Ovary (tissue), 9 donors: ENCODE measurements around the gene FMN1. TPM values are rescaled to one million over a fixed set of nuclear protein-coding genes. Genes with fewer than 3 reads are reported as not detected.

Experiments
- DNase-seq, 5 donors: peaks; one replicate each; pipeline ENCODE4 v3.0.0-alpha.2; 2019 to 2020
- H3K27ac ChIP-seq, 2 donors: fragments of 200-600 bp; one replicate each; pipeline versions ENCODE4 v1.5.1 to v1.8.0; 2019 to 2022
- H3K27me3 ChIP-seq: fragments of 200-600 bp; one replicate; pipeline ENCODE4 v1.8.0; 2022
- H3K36me3 ChIP-seq: fragments of 200-600 bp; sonication (generic); one replicate; pipeline ENCODE4 v1.5.1; 2019
- H3K4me1 ChIP-seq: one replicate; pipeline ENCODE4 v1.8.1; 2013; ENCODE audit warnings: mild to moderate bottlenecking, moderate library complexity; ENCODE audit not compliant: insufficient read depth
- H3K4me3 ChIP-seq: fragments of 200-600 bp; sonication (generic); one replicate; pipeline ENCODE4 v1.5.1; 2017
- H3K9me3 ChIP-seq, 2 donors: fragments of 200-600 bp in 1 of 2; sonication (generic) in 1 of 2; one replicate each; pipeline versions ENCODE4 v1.5.1 to v1.8.1; 2013 to 2019; ENCODE audit warnings: mild to moderate bottlenecking in 1 of 2, moderate library complexity in 1 of 2
- EP300 ChIP-seq: sonication (generic); formaldehyde crosslinking; IDR thresholded peaks from one replicate; pipeline ENCODE4 v1.6.1; 2017; ENCODE audit warnings: antibody characterized with exemption
- POLR2A ChIP-seq: fragments of 450-650 bp; IDR thresholded peaks from one replicate; pipeline ENCODE4 v1.6.1; 2017; ENCODE audit warnings: antibody characterized with exemption, mild to moderate bottlenecking, moderate library complexity
- WGBS, 3 donors: extraction: QIAGEN DNeasy Blood & Tissue Kit in 1 of 3; methylation state at CpG; one replicate each; pipeline versions ENCODE4 v1.1.5 to v1.1.7; 2013 to 2017; 5-methylcytosine and 5-hydroxymethylcytosine counted together
- intact Hi-C, 4 donors: fragments of 100-400 bp; cut with DNase I; formaldehyde crosslinking; loops; one replicate each; pipeline versions ENCODE4 v1.11.0 to v1.15.1; 2022 to 2023
- polyA plus RNA-seq, 2 donors: library from polyadenylated mRNA; stranded (reverse); fragments of 200-250 nt in 1 of 2; fragments of 350-450 nt in 1 of 2; fragmentation: Illumina TruSeq in 1 of 2; extraction: RNeasy Lipid Tissue Mini Kit (QIAGEN cat#74804) in 1 of 2; gene quantifications; one replicate each; pipeline ENCODE4 v1.2.3, GENCODE V29; 2013 to 2014
- total RNA-seq, 7 donors: library from RNA; depleted of rRNA in 2 of 7; stranded (reverse); fragments of >200 nt in 2 of 7; fragmentation: NEBNext Ultra II Directional in 3 of 7; extraction: Animal tissue kit (Norgen Biotek cat#: 25700) in 3 of 7; gene quantifications; one replicate each; pipeline versions ENCODE4 v1.1.0 to v1.2.4, GENCODE V29; 2016 to 2023
- TF ChIP-seq, protein P1 (sequence below), 3 donors: fragments of 450-650 bp in 2 of 3; fragments of 200-600 bp in 1 of 3; IDR thresholded peaks; one replicate each; pipeline versions ENCODE4 v1.5.1 to v1.8.0; 2016 to 2022; ENCODE audit warnings: antibody characterized with exemption in 3 of 3, mild to moderate bottlenecking in 1 of 3
- donor health status: DM: no; HTN: no; CAD: no; lungs with moderate emphysema.
- donor health status: DM: no; HTN: no; CAD: no.
- donor health status: Bipolar disorder and iron deficiency.
- donor health status: DM: yes; HTN: yes; CAD: no.
- donor health status: DM: no; HTN: no; CAD: no.
- donor health status: DM: yes; HTN: yes; CAD: no.

FMN1 gene
- total and polyA plus RNA-seq, 9 donors: 0.13 to 16.9 (median 2.6) TPM

- DNase-seq: no peak
- H3K36me3 ChIP-seq: no peaks in the 10 kb centered on the region
- no peaks in the 10 kb centered on the region for H3K27me3 ChIP-seq
- H3K4me3 ChIP-seq: no peak overlapping the region
- H3K27ac ChIP-seq: no peak overlapping the region
- no peaks in the 10 kb centered on the region for H3K9me3 ChIP-seq
- no peaks in the 10 kb centered on the region for H3K4me1 ChIP-seq
- intact Hi-C loops: no loop called here
- 71 to 75% (median 75%) methylated on average over 5 of the region's 5 CpGs for WGBS, 3 donors
- no peak for TF ChIP-seq POLR2A
- TF ChIP-seq, protein P1, sequence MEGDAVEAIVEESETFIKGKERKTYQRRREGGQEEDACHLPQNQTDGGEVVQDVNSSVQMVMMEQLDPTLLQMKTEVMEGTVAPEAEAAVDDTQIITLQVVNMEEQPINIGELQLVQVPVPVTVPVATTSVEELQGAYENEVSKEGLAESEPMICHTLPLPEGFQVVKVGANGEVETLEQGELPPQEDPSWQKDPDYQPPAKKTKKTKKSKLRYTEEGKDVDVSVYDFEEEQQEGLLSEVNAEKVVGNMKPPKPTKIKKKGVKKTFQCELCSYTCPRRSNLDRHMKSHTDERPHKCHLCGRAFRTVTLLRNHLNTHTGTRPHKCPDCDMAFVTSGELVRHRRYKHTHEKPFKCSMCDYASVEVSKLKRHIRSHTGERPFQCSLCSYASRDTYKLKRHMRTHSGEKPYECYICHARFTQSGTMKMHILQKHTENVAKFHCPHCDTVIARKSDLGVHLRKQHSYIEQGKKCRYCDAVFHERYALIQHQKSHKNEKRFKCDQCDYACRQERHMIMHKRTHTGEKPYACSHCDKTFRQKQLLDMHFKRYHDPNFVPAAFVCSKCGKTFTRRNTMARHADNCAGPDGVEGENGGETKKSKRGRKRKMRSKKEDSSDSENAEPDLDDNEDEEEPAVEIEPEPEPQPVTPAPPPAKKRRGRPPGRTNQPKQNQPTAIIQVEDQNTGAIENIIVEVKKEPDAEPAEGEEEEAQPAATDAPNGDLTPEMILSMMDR (IDR thresholded peaks at IDR 0.05): no peak
- no peak for TF ChIP-seq EP300
Observed at GRCh38 chr15:33188159-33188558, 6.4 kb downstream of the FMN1 start.

DNA sequence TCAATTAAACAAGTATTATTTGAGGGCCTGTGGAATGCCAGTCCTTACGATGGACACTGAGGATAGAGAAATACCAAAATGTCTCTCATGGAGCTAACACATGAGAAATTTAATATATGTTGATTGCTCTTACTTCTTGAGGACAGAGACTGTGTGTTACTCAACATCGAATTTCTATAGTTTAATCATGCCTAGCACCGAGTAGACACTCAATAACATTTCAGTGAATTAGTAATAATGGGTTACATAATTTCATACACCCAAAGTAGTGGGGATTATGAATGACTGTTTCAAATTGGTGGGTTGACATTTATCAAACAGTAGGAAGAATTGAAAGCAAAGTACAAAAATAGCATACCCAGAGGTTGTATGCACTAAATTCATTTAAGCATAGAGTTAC lies 11.2 kb downstream of the FMN1 start:
- Histone ChIP-seq H3K27me3 (no peaks in the 10 kb centered on the region), H3K27ac (no peak overlapping the region), H3K4me1 (no peaks in the 10 kb centered on the region), H3K4me3 (no peak overlapping the region), H3K36me3 (no peaks in the 10 kb centered on the region), H3K9me3 (no peaks in the 10 kb centered on the region)
- 82 to 90% (median 88%) methylated on average over 3 of the region's 3 CpGs for WGBS, 3 donors
- TF ChIP-seq, protein P1 (IDR thresholded peaks at IDR 0.05): no peak
- no peak for TF ChIP-seq EP300
- no peak for TF ChIP-seq POLR2A
- intact Hi-C loops: no loop called here
- no peak for DNase-seq

- Histone ChIP-seq H3K27me3 (no peaks in the 10 kb centered on the region), H3K4me1 (no peaks in the 10 kb centered on the region), H3K9me3 (no peaks in the 10 kb centered on the region), H3K36me3 (no peaks in the 10 kb centered on the region), H3K27ac (no peak overlapping the region), H3K4me3 (no peak overlapping the region)
- WGBS, 3 donors: 74 to 80% (median 76%) methylated on average over 2 of the region's 2 CpGs
- TF ChIP-seq EP300 (no peak), POLR2A (no peak)
- TF ChIP-seq, protein P1 (IDR thresholded peaks at IDR 0.05): no peak
- DNase-seq: no peak
- intact Hi-C loops: no loop called here
Observed at GRCh38 chr15:33182926-33183325, 11.6 kb downstream of the FMN1 start.

GRCh38 chr15:33182278-33182905 lies 12.1 kb downstream of the FMN1 start:
- no peaks in the 10 kb centered on the region for H3K9me3 ChIP-seq
- no peaks in the 10 kb centered on the region for H3K36me3 ChIP-seq
- intact Hi-C loops: no loop called here
- DNase-seq: no peak
- H3K27ac ChIP-seq: no peak overlapping the region
- H3K4me1 ChIP-seq: no peaks in the 10 kb centered on the region
- no peak overlapping the region for H3K4me3 ChIP-seq
- 62 to 70% (median 68%) methylated on average over 4 of the region's 4 CpGs for WGBS, 3 donors
- H3K27me3 ChIP-seq: no peaks in the 10 kb centered on the region
- TF ChIP-seq, protein P1 (IDR thresholded peaks at IDR 0.05): no peak
- no peak for TF ChIP-seq EP300
